GM19324 (cell line): ENCODE measurements around the gene GLT6D1.
"Not testable (repeated sequence)": the region's sequence is repeated elsewhere in the genome, so short reads cannot be mapped to it uniquely, and the experiment has no call there.

Source experiments
- ATAC-seq: cut with Tn5 transposase; IDR thresholded peaks from one replicate; pipeline ENCODE4 v1.9.1; 2021; ENCODE audit warnings: mild to moderate bottlenecking, moderate library complexity; ENCODE audit not compliant: unreplicated experiment, low FRiP score

GLT6D1 gene

GRCh38 chr9:135665795-135666189 lies 26.5 kb upstream of the GLT6D1 start:
- no peak for ATAC-seq

- ATAC-seq = no peak
Observed at GRCh38 chr9:135664801-135665794, 25.8 kb upstream of the GLT6D1 start.

- no peak for ATAC-seq
Observed at GRCh38 chr9:135664266-135664665, 24.9 kb upstream of the GLT6D1 start.

- ATAC-seq = no peak
Observed at GRCh38 chr9:135663857-135664256, 24.5 kb upstream of the GLT6D1 start.

- ATAC-seq = no peak
Observed at GRCh38 chr9:135663451-135663770, 24.1 kb upstream of the GLT6D1 start.

- ATAC-seq = no peak
Observed at GRCh38 chr9:135662758-135663450, 23.6 kb upstream of the GLT6D1 start, which contains the start of gene LCN9. TSS of gene LCN9 (plus strand) at chr9:135663309. CDS start at chr9:135663322, 13 bp downstream.

- no peak for ATAC-seq
Observed at GRCh38 chr9:135661816-135662560, 22.6 kb upstream of the GLT6D1 start.

- ATAC-seq = no peak
Observed at GRCh38 chr9:135660407-135660806, 21.1 kb upstream of the GLT6D1 start.

GRCh38 chr9:135659252-135659651 lies 19.9 kb upstream of the GLT6D1 start:
- ATAC-seq = no peak

- ATAC-seq = no peak
Observed at GRCh38 chr9:135657416-135657815, 18.1 kb upstream of the GLT6D1 start.

- no peak for ATAC-seq
Observed at GRCh38 chr9:135655317-135655716, 16.0 kb upstream of the GLT6D1 start.

GRCh38 chr9:135650408-135650807 lies 11.1 kb upstream of the GLT6D1 start:
- no peak for ATAC-seq

- no peak for ATAC-seq
Observed at GRCh38 chr9:135649508-135649907, 10.2 kb upstream of the GLT6D1 start.

GRCh38 chr9:135648494-135649410 lies 9.4 kb upstream of the GLT6D1 start:
- no peak for ATAC-seq

GRCh38 chr9:135647884-135648283 lies 8.5 kb upstream of the GLT6D1 start:
- no peak for ATAC-seq

- ATAC-seq = no peak
Observed at GRCh38 chr9:135644631-135645218, 5.4 kb upstream of the GLT6D1 start.

GRCh38 chr9:135641745-135642144 lies 2.4 kb upstream of the GLT6D1 start:
- ATAC-seq = no peak

GRCh38 chr9:135641047-135641446 lies 1.7 kb upstream of the GLT6D1 start:
- no peak for ATAC-seq

GRCh38 chr9:135636930-135637530 lies 2.3 kb downstream of the GLT6D1 start:
- ATAC-seq = not testable (repeated sequence)
